Esophagus muscularis mucosa (tissue), 4 donors: ENCODE measurements around the gene ALG11.

ENCODE experiments used
- EP300 ChIP-seq: sonication (generic); formaldehyde crosslinking; IDR thresholded peaks from one replicate; pipeline ENCODE4 v1.6.1; 2017; ENCODE audit warnings: antibody characterized with exemption
- POLR2AphosphoS5 ChIP-seq, 2 donors: sonication (generic); formaldehyde crosslinking; IDR thresholded peaks; one replicate each; pipeline ENCODE4 v1.6.1; 2017; ENCODE audit warnings: antibody characterized with exemption in 2 of 2
- TF ChIP-seq, protein P1 (sequence below), 3 experiments: fragments of 200-600 bp in 2 of 3; fragments of 450-650 bp in 1 of 3; sonication (generic) in 2 of 3; IDR thresholded peaks; one replicate each; pipeline ENCODE4 v1.5.1; 2017 to 2019; ENCODE audit warnings: antibody characterized with exemption in 3 of 3, mild to moderate bottlenecking in 2 of 3, moderate library complexity in 1 of 3

DNA sequence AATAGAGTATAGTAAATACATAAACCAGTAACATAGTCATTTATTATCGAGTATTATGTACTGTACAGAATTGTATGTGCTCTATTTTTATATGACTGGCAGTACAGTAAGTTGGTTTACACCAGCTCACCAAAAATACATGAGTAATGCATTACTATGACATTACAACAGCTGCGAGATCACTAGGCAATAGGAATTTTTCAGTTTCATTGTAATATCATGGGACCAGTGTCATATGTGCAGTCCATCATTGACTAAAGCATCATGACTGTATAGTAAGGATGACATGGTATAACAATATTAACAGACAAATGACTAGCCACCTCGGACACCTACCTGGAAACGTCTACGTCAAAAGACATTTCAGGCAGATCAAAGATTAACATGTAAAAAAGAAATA is 34.6 kb upstream of the ALG11 start:
- TF ChIP-seq, protein P1, sequence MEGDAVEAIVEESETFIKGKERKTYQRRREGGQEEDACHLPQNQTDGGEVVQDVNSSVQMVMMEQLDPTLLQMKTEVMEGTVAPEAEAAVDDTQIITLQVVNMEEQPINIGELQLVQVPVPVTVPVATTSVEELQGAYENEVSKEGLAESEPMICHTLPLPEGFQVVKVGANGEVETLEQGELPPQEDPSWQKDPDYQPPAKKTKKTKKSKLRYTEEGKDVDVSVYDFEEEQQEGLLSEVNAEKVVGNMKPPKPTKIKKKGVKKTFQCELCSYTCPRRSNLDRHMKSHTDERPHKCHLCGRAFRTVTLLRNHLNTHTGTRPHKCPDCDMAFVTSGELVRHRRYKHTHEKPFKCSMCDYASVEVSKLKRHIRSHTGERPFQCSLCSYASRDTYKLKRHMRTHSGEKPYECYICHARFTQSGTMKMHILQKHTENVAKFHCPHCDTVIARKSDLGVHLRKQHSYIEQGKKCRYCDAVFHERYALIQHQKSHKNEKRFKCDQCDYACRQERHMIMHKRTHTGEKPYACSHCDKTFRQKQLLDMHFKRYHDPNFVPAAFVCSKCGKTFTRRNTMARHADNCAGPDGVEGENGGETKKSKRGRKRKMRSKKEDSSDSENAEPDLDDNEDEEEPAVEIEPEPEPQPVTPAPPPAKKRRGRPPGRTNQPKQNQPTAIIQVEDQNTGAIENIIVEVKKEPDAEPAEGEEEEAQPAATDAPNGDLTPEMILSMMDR (IDR thresholded peaks at IDR 0.05), result no peak
- TF ChIP-seq POLR2AphosphoS5 (IDR thresholded peaks at IDR 0.05) (no peak), EP300 (no peak)
